Measurements from ENCODE around the gene DAND5.

DNA sequence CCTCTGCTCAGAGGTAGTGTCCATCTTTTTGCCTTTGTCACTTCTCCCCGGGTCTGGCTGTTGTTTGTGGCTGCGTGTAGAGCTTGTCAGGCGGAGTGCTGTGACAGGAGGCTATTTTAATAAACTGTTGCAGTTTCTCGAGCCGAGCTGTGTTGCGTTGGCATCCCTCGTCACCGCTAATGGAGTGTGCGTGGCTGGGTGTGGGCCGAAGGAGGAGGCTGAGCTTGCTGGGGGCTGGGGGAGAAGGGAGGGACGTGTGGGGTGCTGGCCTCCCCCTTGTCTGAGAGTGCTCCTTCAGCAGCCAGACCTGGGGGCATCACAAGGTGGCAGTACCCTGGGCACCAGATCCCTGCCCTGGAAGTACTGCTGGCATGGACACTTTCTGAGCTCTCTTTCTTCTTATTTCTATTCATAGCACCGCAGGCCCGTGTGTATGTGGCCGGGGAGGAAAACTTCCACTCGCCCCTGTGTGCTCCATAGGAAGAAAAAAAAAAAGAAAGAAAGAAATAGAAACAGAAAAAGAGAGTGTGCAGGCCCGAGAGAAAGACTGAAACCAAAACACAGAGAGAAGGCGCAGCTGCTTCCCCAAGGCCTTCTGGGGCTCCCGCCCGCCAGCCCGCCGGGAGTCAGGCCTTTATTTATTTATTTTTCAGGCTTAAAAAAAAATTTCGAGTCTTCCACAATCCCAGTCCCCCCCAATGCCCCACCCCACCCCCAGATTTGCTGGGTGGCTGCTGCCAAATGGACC lies 52.9 kb downstream of the DAND5 start:
- TF ChIP-seq MYC (IDR thresholded peaks at IDR 0.05; ENCODE audit: insufficient read depth, insufficient read length, insufficient replicate concordance, low read length, severe bottlenecking) (no peak), GABPA (IDR thresholded peaks at IDR 0.05; ENCODE audit: low read depth) (no peak), CHD4 (IDR thresholded peaks at IDR 0.05) (no peak)

Data from GM12878 (cell line).